GM11168 (cell line): Measurements from ENCODE around the gene CXCR5.

Experiments used
- in situ Hi-C: fragments of 300-500 bp; cut with MboI; formaldehyde crosslinking; loops from one replicate; pipeline ENCODE4 v1.12.0; 2022; ENCODE audit warnings: low sequenced_read_pairs; ENCODE audit not compliant: unreplicated experiment

CXCR5 gene

GRCh38 chr11:118924591-118925585, 41.2 kb downstream of the CXCR5 start:
- in situ Hi-C loops, result no loop called here

- in situ Hi-C loops, result no loop called here
These were observed 43.9 kb downstream of the CXCR5 start for GRCh38 chr11:118927554-118928100.

GRCh38 chr11:118928101-118928869, 44.6 kb downstream of the CXCR5 start:
- in situ Hi-C loops, result no loop called here

GRCh38 chr11:118928870-118929500, 45.3 kb downstream of the CXCR5 start:
- in situ Hi-C loops, result no loop called here

GRCh38 chr11:118929501-118930093, 45.9 kb downstream of the CXCR5 start:
- in situ Hi-C loops, result no loop called here

- in situ Hi-C loops, result no loop called here
These were observed 46.5 kb downstream of the CXCR5 start for GRCh38 chr11:118930094-118930712.

- in situ Hi-C loops, result no loop called here
These were observed 47.9 kb downstream of the CXCR5 start for GRCh38 chr11:118931571-118931970.

- in situ Hi-C loops, result no loop called here
These were observed 49.8 kb downstream of the CXCR5 start for GRCh38 chr11:118933486-118933885.

- in situ Hi-C loops, result no loop called here
These were observed 51.7 kb downstream of the CXCR5 start for GRCh38 chr11:118935376-118935775.

- in situ Hi-C loops, result no loop called here
These were observed 55.1 kb downstream of the CXCR5 start for GRCh38 chr11:118938491-118939403.

GRCh38 chr11:118939404-118939915, 55.8 kb downstream of the CXCR5 start:
- in situ Hi-C loops, result no loop called here

GRCh38 chr11:118939953-118940598, 56.4 kb downstream of the CXCR5 start:
- in situ Hi-C loops, result no loop called here

- in situ Hi-C loops, result no loop called here
These were observed 63.4 kb downstream of the CXCR5 start for GRCh38 chr11:118947091-118947490.
